Bronchial epithelial cell (primary cell): ENCODE data around the gene PHF21B. TPM values are rescaled to one million over a fixed set of nuclear protein-coding genes. Genes with fewer than 3 reads are reported as not detected.

ENCODE experiments used
- DNase-seq: peaks from one replicate; pipeline ENCODE4 v3.0.0-alpha.2; 2010; ENCODE audit warnings: low read depth
- FAIRE-seq: peaks from 2 replicates; lab custom pipeline; 2011; peaks lifted over from hg19 to GRCh38; lab: Jason Lieb, UNC
- H3K27me3 ChIP-seq: 2 replicates; pipeline ENCODE4 v1.5.1; 2011; ENCODE audit warnings: low read length; ENCODE audit not compliant: control insufficient read depth, insufficient read depth
- H3K36me3 ChIP-seq: 2 replicates; pipeline ENCODE4 v1.5.1; 2011; ENCODE audit warnings: low read length; ENCODE audit not compliant: control insufficient read depth, insufficient read depth
- H3K4me3 ChIP-seq: 2 replicates; pipeline ENCODE4 v1.5.1; 2011; ENCODE audit warnings: mild to moderate bottlenecking, low read depth, low read length, control low read depth
- total RNA-seq: library from RNA; depleted of rRNA; stranded (reverse); fragments of >200 nt; gene quantifications from 2 replicates; pipeline ENCODE4 v1.2.1, GENCODE V29; 2014
- TF ChIP-seq, protein P1 (sequence below): IDR thresholded peaks from 2 replicates; pipeline ENCODE4 v1.5.1; 2011; ENCODE audit warnings: mild to moderate bottlenecking, moderate library complexity, low read length, control low read depth, inconsistent platforms; ENCODE audit not compliant: insufficient read depth, severe bottlenecking

Gene PHF21B
- total RNA-seq, 1 donor from 2014 or later = not detected

GRCh38 chr22:44915441-44915840 is 94.4 kb downstream of the PHF21B start:
- DNase-seq = no peak
- no peak overlapping the region for H3K4me3 ChIP-seq
- no peaks in the 10 kb centered on the region for H3K36me3 ChIP-seq
- no peaks in the 10 kb centered on the region for H3K27me3 ChIP-seq
- TF ChIP-seq, protein P1, sequence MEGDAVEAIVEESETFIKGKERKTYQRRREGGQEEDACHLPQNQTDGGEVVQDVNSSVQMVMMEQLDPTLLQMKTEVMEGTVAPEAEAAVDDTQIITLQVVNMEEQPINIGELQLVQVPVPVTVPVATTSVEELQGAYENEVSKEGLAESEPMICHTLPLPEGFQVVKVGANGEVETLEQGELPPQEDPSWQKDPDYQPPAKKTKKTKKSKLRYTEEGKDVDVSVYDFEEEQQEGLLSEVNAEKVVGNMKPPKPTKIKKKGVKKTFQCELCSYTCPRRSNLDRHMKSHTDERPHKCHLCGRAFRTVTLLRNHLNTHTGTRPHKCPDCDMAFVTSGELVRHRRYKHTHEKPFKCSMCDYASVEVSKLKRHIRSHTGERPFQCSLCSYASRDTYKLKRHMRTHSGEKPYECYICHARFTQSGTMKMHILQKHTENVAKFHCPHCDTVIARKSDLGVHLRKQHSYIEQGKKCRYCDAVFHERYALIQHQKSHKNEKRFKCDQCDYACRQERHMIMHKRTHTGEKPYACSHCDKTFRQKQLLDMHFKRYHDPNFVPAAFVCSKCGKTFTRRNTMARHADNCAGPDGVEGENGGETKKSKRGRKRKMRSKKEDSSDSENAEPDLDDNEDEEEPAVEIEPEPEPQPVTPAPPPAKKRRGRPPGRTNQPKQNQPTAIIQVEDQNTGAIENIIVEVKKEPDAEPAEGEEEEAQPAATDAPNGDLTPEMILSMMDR = no peak
- FAIRE-seq = no peak

GRCh38 chr22:44914026-44914721 is 95.6 kb downstream of the PHF21B start:
- FAIRE-seq (no peak), DNase-seq (no peak)

DNA sequence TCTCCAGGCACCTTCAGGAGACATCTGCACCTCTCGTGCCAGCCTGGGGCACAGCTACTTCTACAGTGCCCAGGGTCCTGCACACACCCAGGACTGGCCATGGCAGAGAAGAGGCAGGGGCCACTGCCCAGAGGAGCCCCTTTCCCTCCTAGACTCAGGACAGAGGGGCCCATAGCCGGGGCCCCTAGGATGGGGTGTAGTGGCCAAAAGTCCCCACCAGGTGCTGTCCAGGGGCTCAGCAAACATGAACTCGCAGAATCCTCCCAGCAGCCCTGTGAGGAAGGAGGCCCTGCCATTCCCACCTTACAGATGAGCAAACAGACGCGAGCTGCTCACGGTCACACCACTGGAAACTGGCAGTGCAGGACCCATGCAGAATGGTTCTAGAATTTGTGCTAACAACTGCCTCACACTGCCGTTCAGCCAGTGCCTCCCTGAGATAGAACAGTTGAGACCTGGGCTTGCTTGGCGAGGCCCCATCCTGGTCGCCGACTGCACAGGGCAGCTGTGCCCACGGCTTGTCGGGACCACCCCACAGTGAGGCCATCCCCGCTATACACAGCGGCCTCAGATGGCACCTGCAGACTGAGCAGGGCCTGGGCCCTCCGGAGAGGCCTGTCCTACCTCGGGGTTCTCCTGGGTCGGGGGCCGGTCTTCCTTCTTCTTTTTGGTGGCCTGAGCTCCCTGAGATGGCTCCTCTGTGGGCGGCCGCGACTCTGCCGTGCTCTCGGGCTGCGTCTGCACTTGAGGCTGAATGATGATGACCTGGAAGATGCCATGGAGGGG is 96.4 kb downstream of the PHF21B start:
- FAIRE-seq (no peak), DNase-seq (no peak)
- Histone ChIP-seq H3K4me3 (no peak overlapping the region), H3K27me3 (no peaks in the 10 kb centered on the region), H3K36me3 (no peaks in the 10 kb centered on the region)
- TF ChIP-seq, protein P1 = no peak

More at GRCh38 chr22:44914026-44914721, 95.6 kb downstream of the PHF21B start:
- H3K4me3 ChIP-seq = no peak overlapping the region
- H3K36me3 ChIP-seq = no peaks in the 10 kb centered on the region
- TF ChIP-seq, protein P1 = no peak
- no peaks in the 10 kb centered on the region for H3K27me3 ChIP-seq

GRCh38 chr22:44909241-44909640 is 100.6 kb downstream of the PHF21B start:
- DNase-seq (no peak), FAIRE-seq (peak; percentile 18)
- TF ChIP-seq, protein P1 = no peak
- Histone ChIP-seq H3K27me3 (no peaks in the 10 kb centered on the region), H3K36me3 (no peaks in the 10 kb centered on the region), H3K4me3 (no peak overlapping the region)

GRCh38 chr22:44907765-44908737 is 101.8 kb downstream of the PHF21B start:
- DNase-seq = no peak
- FAIRE-seq = no peak
- no peaks in the 10 kb centered on the region for H3K36me3 ChIP-seq
- H3K27me3 ChIP-seq = no peaks in the 10 kb centered on the region
- no peak overlapping the region for H3K4me3 ChIP-seq
- TF ChIP-seq, protein P1 = no peak
